K562 (cell line): ENCODE data around the gene PRR15L. TPM values are rescaled to one million over a fixed set of nuclear protein-coding genes. Genes with fewer than 3 reads are reported as not detected.
A peak's percentile ranks its signal among the peaks of the same experiment; 100 is the strongest.

Experiments
- ARID2 ChIP-seq: fragments of 450-650 bp; IDR thresholded peaks from 2 replicates; pipeline ENCODE4 v1.6.1; 2017; ENCODE audit warnings: antibody characterized with exemption, mild to moderate bottlenecking
- BRF1 ChIP-seq: IDR thresholded peaks from 3 replicates; pipeline ENCODE4 v1.6.1; 2011; ENCODE audit warnings: borderline replicate concordance, mild to moderate bottlenecking; ENCODE audit not compliant: insufficient read length; ENCODE audit errors: extremely low read depth
- EZH2 ChIP-seq: IDR thresholded peaks from 2 replicates; pipeline ENCODE4 v1.6.1; 2012; ENCODE audit warnings: low read depth, mild to moderate bottlenecking, inconsistent platforms, low read length, borderline replicate concordance
- GATA2 ChIP-seq: sonication (generic); formaldehyde crosslinking; IDR thresholded peaks from 2 replicates; pipeline ENCODE4 v1.4.0; 2020; ENCODE audit warnings: mild to moderate bottlenecking, missing genetic modification reagents
- HEY1 ChIP-seq: fragments of 250-450 bp; sonication (Bioruptor Pico); IDR thresholded peaks from 2 replicates; pipeline ENCODE4 v1.5.0; 2020; ENCODE audit warnings: mild to moderate bottlenecking, moderate library complexity, borderline replicate concordance
- JUNB ChIP-seq: fragments of 450-650 bp; formaldehyde crosslinking; conservative IDR thresholded peaks from 2 replicates; pipeline ENCODE4 v1.4.0; 2020; ENCODE audit warnings: mild to moderate bottlenecking
- KLF16 ChIP-seq: IDR thresholded peaks from 2 replicates; pipeline ENCODE4 v1.6.1; 2016; ENCODE audit warnings: antibody characterized with exemption
- MAZ ChIP-seq, 2 experiments: fragments of 450-650 bp in 1 of 2; sonication (generic) in 1 of 2; formaldehyde crosslinking; IDR thresholded peaks in 1 of 2; conservative IDR thresholded peaks in 1 of 2; 2 replicates each; pipeline versions ENCODE4 v1.4.0 to v1.5.0; 2020; ENCODE audit warnings: mild to moderate bottlenecking in 1 of 2, missing genetic modification reagents in 1 of 2
- MBD1 ChIP-seq: fragments of 250-450 bp; sonication (Bioruptor Pico); IDR thresholded peaks from 2 replicates; pipeline ENCODE4 v1.8.0; 2022; ENCODE audit warnings: inconsistent platforms
- MXI1 ChIP-seq: IDR thresholded peaks from 2 replicates; pipeline ENCODE4 v1.6.1; 2011; ENCODE audit warnings: low read depth, mild to moderate bottlenecking, improper control_type of control experiment, low read length
- NELFE ChIP-seq: IDR thresholded peaks from 2 replicates; pipeline ENCODE4 v1.6.1; 2011; ENCODE audit warnings: mild to moderate bottlenecking; ENCODE audit not compliant: insufficient read depth, insufficient read length
- RAD51 ChIP-seq: fragments of 450-650 bp; IDR thresholded peaks from 2 replicates; pipeline ENCODE4 v1.7.1; 2016; ENCODE audit warnings: low read depth, mild to moderate bottlenecking, borderline replicate concordance
- RBM17 ChIP-seq: fragments of 200-400 bp; formaldehyde crosslinking; IDR thresholded peaks from 2 replicates; pipeline ENCODE4 v1.6.1; 2017; ENCODE audit warnings: low read depth, mild to moderate bottlenecking, low read length, borderline replicate concordance
- SMARCA4 ChIP-seq: fragments of 450-650 bp; IDR thresholded peaks from 2 replicates; pipeline ENCODE4 v1.6.1; 2016
- SOX6 ChIP-seq: fragments of 450-650 bp; IDR thresholded peaks from 2 replicates; pipeline ENCODE4 v1.6.1; 2014; ENCODE audit warnings: mild to moderate bottlenecking
- TCF15 ChIP-seq: fragments of 250-450 bp; sonication (Bioruptor Pico); IDR thresholded peaks from 2 replicates; pipeline ENCODE4 v1.8.0; 2022; ENCODE audit warnings: moderate library complexity, mild to moderate bottlenecking, inconsistent platforms
- TCF3 ChIP-seq: sonication (generic); formaldehyde crosslinking; IDR thresholded peaks from 2 replicates; pipeline ENCODE4 v1.4.0; 2020; ENCODE audit warnings: mild to moderate bottlenecking, missing genetic modification reagents
- ZC3H4 ChIP-seq: sonication (generic); formaldehyde crosslinking; IDR thresholded peaks from 2 replicates; pipeline ENCODE4 v1.9.0; 2021; ENCODE audit warnings: missing genetic modification reagents, borderline replicate concordance
- polyA plus RNA-seq, 8 experiments: library from polyadenylated mRNA; depleted of rRNA in 4 of 8; stranded (reverse) in 5 of 8; unstranded in 3 of 8; fragments of >200 nt; fragmentation: Nextera tagmentation in 2 of 8; fragmentation: Illumina TruSeq in 1 of 8; extraction: Ambion mirVana in 2 of 8; extraction: Trizol in 1 of 8; gene quantifications; 2 replicates each; pipeline versions ENCODE4 v1.2.1 to v1.2.3, GENCODE V29; 2011 to 2014; ENCODE audit warnings: inconsistent platforms in 1 of 8, missing spikeins in 1 of 8
- total RNA-seq, 7 experiments: library from RNA; depleted of rRNA in 6 of 7; stranded (reverse); fragments of >200 nt in 6 of 7; fragmentation: Illumina TruSeq in 2 of 7; extraction: Trizol in 2 of 7; gene quantifications; 2 replicates each; pipeline versions ENCODE4 v1.2.1 to v1.2.3, GENCODE V29; 2011 to 2021; ENCODE audit warnings: low replicate concordance in 1 of 7
- TF ChIP-seq, protein P1 (sequence below): fragments of 250-450 bp; sonication (Bioruptor Pico); IDR thresholded peaks from 2 replicates; pipeline ENCODE4 v1.5.0; 2021; ENCODE audit warnings: mild to moderate bottlenecking, borderline replicate concordance
- TF ChIP-seq, protein P2 (sequence below): sonication (generic); IDR thresholded peaks from 2 replicates; pipeline ENCODE4 v1.6.1; 2016
- TF ChIP-seq, protein P3 (sequence below): fragments of 250-450 bp; sonication (Bioruptor Pico); IDR thresholded peaks from 2 replicates; pipeline ENCODE4 v1.5.0; 2020; ENCODE audit warnings: mild to moderate bottlenecking, borderline replicate concordance

PRR15L gene
- total and polyA plus RNA-seq, 9 of the 15 experiments (the other 6 are each of a cell fraction or from before 2014, with no cell fraction given), result 0.03 TPM; not detected in 8

- TF ChIP-seq HEY1 (CRISPR knock-in tag), result no peak
- TF ChIP-seq TCF15 (CRISPR knock-in tag), result no peak
- no peak for TF ChIP-seq RAD51
- TF ChIP-seq GATA2, result no peak
- TF ChIP-seq, protein P1, sequence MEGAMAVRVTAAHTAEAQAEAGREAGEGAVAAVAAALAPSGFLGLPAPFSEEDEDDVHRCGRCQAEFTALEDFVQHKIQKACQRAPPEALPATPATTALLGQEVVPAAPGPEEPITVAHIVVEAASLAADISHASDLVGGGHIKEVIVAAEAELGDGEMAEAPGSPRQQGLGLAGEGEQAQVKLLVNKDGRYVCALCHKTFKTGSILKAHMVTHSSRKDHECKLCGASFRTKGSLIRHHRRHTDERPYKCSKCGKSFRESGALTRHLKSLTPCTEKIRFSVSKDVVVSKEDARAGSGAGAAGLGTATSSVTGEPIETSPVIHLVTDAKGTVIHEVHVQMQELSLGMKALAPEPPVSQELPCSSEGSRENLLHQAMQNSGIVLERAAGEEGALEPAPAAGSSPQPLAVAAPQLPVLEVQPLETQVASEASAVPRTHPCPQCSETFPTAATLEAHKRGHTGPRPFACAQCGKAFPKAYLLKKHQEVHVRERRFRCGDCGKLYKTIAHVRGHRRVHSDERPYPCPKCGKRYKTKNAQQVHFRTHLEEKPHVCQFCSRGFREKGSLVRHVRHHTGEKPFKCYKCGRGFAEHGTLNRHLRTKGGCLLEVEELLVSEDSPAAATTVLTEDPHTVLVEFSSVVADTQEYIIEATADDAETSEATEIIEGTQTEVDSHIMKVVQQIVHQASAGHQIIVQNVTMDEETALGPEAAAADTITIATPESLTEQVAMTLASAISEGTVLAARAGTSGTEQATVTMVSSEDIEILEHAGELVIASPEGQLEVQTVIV (CRISPR knock-in tag), result no peak
- TF ChIP-seq RBM17, result no peak
- TF ChIP-seq NELFE, result no peak
- TF ChIP-seq SOX6, result no peak
- no peak for TF ChIP-seq JUNB (CRISPR knock-in tag)
- TF ChIP-seq ZC3H4 (CRISPR knock-in tag), result no peak
- no peak for TF ChIP-seq BRF1
- TF ChIP-seq, protein P2, sequence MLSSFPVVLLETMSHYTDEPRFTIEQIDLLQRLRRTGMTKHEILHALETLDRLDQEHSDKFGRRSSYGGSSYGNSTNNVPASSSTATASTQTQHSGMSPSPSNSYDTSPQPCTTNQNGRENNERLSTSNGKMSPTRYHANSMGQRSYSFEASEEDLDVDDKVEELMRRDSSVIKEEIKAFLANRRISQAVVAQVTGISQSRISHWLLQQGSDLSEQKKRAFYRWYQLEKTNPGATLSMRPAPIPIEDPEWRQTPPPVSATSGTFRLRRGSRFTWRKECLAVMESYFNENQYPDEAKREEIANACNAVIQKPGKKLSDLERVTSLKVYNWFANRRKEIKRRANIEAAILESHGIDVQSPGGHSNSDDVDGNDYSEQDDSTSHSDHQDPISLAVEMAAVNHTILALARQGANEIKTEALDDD, result peak; percentile 84
- peak; percentile 47 for TF ChIP-seq TCF3
- no peak for TF ChIP-seq ARID2
- TF ChIP-seq MXI1, result no peak
- no peak for TF ChIP-seq MBD1
- TF ChIP-seq, protein P3, sequence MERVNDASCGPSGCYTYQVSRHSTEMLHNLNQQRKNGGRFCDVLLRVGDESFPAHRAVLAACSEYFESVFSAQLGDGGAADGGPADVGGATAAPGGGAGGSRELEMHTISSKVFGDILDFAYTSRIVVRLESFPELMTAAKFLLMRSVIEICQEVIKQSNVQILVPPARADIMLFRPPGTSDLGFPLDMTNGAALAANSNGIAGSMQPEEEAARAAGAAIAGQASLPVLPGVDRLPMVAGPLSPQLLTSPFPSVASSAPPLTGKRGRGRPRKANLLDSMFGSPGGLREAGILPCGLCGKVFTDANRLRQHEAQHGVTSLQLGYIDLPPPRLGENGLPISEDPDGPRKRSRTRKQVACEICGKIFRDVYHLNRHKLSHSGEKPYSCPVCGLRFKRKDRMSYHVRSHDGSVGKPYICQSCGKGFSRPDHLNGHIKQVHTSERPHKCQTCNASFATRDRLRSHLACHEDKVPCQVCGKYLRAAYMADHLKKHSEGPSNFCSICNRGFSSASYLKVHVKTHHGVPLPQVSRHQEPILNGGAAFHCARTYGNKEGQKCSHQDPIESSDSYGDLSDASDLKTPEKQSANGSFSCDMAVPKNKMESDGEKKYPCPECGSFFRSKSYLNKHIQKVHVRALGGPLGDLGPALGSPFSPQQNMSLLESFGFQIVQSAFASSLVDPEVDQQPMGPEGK (CRISPR knock-in tag), result no peak
- TF ChIP-seq EZH2, result no peak
- TF ChIP-seq SMARCA4, result no peak
- TF ChIP-seq MAZ (CRISPR knock-in tag; conservative IDR thresholded peaks at IDR 0.05 in 1 of 2, IDR thresholded peaks at IDR 0.05 in 1 of 2), result no peak
- TF ChIP-seq KLF16, result no peak
Measured at GRCh38 chr17:47982645-47983390, 25.1 kb upstream of the PRR15L start (continued).
